Stimulated activated CD8-positive, alpha-beta memory T cell treated with anti-CD3 and anti-CD28 coated beads, Interleukin-4, amount 100 ng/mL, for 48 hours (primary cell): ENCODE data around the gene ATM.
"Not testable (repeated sequence)": the region's sequence is repeated elsewhere in the genome, so short reads cannot be mapped to it uniquely, and the experiment has no call there.

Experiments
- DNase-seq: peaks from one replicate; pipeline ENCODE4 v3.0.0-alpha.2; 2020

ATM gene

DNA sequence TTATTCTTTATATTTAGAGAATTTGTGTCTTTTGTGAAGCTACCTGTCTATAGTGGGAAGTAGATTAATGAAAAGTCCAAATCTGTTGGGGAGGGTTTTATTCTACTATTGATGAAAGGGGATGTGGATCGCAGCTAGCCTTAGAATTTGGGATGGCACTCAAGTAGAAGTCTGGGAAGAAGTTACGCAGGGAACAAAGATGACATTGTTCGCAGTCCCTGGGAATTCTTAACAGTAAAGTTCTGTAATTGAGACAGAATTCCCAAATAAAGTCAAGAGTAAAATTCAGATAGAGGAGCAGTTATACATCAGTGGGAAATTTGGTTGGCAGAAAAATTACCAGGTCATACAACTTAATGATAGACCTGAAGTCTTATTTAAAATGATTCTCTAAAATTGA, 64.1 kb downstream of the ATM start:
- no peak for DNase-seq

- DNase-seq, result not testable (repeated sequence)
Measured at GRCh38 chr11:108289066-108289465, 66.2 kb downstream of the ATM start.

- no peak for DNase-seq
Measured at GRCh38 chr11:108289699-108290098, 66.8 kb downstream of the ATM start.

GRCh38 chr11:108293229-108293628, 70.4 kb downstream of the ATM start:
- DNase-seq, result no peak

DNA sequence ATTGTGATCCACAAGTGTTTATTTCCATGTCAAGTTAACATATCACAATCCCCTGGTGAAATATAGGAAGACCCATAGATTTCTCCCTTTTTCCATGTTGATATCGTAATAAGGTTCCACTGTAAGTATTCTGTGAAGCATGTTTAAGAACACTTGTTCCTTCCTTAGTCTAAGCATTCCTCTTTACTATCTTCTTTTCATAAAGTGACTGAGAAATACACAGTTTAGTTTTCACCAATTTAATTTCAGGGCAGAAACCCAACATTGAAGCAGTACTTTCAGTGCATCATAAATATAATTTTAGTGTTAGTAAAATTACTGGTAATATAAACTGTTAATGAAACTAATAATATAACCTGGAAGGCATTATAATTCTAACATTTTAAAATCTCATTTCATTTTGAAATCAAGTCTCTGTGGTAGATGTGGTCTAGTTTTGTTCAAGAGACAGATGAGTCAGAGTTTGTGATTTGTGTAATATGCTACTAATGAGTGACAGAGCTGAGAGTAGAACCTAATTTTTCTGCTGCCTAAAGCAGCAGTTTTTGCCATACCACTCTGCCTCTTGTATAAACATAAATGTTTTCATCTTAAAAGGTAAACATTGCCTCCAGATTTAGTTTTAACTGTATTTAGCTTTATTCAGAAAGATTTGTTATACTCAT, 79.4 kb downstream of the ATM start:
- no peak for DNase-seq

DNA sequence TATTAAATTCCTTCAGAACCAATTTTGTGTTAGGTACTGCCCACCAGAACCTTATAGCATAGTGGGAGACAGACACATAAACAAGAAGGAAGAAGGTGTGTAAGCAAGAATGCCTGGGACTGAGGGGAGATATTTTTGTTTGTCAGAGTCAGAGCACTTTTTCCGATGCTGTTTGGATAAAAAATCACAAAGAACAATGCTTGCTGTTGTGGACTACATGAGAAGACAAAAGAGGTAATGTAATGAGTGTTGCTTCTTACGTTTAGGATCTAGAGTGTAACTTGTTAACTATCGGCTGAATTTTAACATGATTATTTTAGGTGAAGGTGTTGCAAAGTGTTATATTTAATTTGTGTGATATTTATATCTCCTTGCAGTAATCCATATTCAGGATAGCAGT, 84.9 kb downstream of the ATM start:
- DNase-seq, result no peak

GRCh38 chr11:108313444-108313843, 90.6 kb downstream of the ATM start:
- DNase-seq, result no peak

DNA sequence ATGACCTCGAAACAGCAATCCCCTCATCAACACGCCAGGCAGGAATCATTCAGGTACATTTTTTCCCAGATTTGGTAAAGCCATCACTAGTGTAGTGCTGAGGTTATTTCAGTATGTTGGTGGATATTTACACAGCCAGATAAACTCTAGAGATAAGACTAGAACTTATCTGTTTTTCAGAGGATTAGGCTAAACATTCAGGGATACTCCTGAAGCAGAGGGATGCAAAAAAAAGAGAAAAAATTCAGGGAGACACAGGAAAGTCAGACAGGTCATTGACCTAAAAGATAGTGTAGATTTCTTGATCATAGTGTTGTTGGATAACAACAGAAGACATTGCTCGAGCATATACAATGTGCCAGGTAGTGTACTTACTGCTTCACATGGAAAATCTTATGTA, 93.2 kb downstream of the ATM start:
- DNase-seq, result no peak

GRCh38 chr11:108319541-108320145, 96.8 kb downstream of the ATM start:
- no peak for DNase-seq

GRCh38 chr11:108322666-108323065, 99.8 kb downstream of the ATM start:
- DNase-seq, result no peak

DNA sequence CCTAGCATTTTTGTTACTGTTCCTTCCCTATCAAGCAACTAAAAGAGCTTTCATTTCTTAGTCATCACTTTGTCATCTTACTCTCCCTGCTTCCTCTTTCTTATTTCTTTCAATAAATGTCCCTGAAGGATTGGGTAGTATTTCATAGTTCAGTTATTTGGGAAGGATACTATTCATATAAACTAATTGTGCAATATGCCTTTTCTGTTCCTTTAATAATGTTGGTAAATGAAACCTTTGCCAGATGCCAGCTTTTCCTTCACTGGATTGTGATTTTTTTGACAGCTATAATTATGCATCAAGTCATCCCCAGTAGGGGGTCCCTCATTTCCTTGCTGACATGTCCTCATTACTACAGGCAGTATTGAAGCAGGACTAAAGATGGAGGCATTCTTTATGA, 101.7 kb downstream of the ATM start:
- DNase-seq, result no peak

- DNase-seq, result no peak
Measured at GRCh38 chr11:108333403-108333899, 110.6 kb downstream of the ATM start.

DNA sequence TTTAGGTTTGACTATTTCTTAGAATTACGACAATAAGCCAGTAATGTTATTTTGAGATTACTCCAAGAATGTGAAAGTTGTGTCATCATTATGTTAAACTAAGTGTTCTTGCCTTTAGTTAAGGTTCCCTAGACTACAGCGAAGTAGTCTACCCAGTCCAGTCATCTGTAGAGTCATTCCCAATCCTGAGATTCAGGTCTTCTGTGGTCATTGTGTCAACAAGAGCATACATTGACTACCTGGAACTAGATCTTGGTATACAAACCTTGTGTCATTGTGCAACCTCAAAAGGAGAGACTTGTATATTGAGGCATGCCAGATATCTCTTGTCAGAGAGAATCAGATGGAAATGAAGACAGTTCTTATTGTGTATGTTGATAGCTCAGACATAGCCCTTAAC, 115.9 kb downstream of the ATM start:
- no peak for DNase-seq

DNA sequence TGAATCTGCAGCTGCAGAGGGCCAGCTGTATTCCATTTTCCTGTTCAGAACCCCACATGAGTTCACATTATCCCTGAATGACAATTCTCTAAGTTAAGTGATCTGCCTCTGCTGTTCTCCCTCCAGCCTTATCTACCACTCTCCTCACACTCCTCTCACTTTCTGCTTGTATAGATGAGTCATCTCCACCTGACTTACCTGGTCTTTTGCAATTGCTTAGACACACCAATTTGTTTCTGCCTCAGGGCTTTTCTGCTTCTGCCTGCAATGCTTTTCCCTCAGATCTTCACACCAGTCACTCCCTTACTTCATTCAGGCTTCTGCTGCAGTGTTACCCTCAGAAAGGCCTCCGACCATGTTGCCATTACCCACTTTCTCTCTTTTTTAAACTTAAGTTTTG, 118.1 kb downstream of the ATM start:
- DNase-seq, result no peak

DNA sequence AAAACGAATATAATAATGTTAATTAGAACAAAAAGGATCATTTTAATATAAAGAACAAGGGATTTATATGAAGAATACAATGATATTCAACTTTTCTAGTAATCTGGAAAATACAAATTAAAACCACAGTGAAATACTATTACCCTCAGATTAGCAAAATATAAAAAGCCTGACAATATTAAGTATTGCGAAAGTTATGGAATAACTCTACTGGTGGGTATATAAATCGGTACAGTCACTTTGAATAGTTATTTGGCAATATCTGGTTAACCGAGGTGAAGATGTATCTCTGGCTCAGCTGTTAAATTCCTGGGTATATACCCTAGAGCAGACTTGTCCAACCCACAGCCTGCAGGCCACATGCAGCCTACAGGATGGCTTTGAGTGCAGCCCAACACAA, 118.8 kb downstream of the ATM start:
- DNase-seq, result no peak

GRCh38 chr11:108343714-108344113, 120.8 kb downstream of the ATM start:
- no peak for DNase-seq

DNA sequence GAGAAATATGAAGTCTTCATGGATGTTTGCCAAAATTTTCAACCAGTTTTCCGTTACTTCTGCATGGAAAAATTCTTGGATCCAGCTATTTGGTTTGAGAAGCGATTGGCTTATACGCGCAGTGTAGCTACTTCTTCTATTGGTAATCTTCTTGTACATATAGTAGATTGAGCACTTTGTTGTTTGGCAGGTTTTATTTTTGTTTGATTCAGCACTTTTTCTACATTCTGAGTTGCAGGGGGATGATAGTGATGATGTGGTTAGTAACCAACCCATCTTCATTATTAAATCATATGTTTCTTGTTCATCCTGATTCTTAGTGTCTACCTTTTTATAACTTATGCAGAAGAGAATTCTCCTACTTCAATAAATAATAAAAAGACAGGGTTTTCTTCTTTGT, 122.9 kb downstream of the ATM start:
- no peak for DNase-seq

- no peak for DNase-seq
Measured at GRCh38 chr11:108346451-108346850, 123.6 kb downstream of the ATM start.

GRCh38 chr11:108351468-108351867, 128.6 kb downstream of the ATM start:
- DNase-seq, result no peak

DNA sequence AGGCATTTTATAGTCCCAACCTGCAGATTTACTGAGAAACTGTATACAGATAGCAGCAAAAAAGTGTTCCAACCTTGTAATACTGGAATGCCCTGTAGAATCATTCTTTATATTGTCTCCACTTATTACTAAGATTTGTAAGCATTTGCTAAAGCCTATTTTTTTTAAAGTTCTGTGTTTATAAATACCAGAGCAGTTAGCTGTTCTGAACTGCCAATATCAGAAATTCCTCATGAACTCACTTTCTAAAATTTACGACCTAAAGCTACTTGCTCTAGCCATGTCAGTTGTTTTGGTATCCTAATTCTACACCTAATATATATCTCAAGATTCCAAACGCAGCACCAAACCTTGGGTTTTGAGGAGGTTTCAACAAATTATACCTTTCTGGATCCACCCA, 141.3 kb downstream of the ATM start:
- DNase-seq, result no peak

DNA sequence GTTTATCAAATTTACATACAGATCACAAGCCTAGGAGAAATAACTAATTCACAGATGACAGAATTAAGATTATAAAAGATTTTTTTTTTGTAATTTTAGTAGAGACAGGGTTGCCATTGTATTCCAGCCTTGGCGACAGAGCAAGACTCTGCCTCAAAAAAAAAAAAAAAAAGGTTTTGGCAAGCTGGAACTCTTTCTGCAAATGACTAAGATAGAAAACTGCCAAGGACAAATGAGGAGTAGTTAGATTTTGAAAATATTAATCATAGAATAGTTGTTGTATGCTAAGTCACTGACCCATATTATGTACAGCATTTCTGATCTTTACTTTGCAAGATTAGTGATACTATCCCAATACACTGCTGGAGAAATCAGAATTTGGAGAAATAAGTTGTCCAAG, 145.3 kb downstream of the ATM start:
- DNase-seq, result no peak

- no peak for DNase-seq
Measured at GRCh38 chr11:108369064-108369463, 146.2 kb downstream of the ATM start.

GRCh38 chr11:108370315-108370714, 147.4 kb downstream of the ATM start:
- DNase-seq, result no peak

DNA sequence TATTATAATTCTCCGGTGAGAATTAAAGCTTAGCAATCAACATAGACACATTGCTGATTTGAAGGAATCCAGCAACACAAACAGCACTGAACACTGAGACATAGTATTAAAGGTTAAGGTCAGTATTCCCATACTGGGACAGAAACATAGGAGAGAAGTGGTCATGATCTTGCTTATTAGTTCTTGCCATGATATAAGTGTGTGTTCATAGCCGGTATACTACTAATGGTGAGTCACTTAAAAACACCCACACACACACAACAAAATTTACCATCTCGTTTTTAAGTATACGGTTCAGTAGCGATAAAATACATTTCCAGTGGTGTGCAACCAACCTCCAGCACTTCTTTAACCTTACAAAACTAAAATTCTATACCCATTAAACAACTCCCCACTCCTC, 148.1 kb downstream of the ATM start:
- no peak for DNase-seq

GRCh38 chr11:108373505-108373904, 150.6 kb downstream of the ATM start:
- DNase-seq, result not testable (repeated sequence)
